Large intestine (tissue), 3 donors: ENCODE data around the gene METTL14. TPM values are rescaled to one million over a fixed set of nuclear protein-coding genes. Genes with fewer than 3 reads are reported as not detected.

Experiments
- DNase-seq, 2 donors: peaks; one replicate each; pipeline versions ENCODE4 v3.0.0 to v3.0.0-alpha.2; 2013
- H3K27ac ChIP-seq: one replicate; pipeline ENCODE4 v1.5.1; 2013; ENCODE audit warnings: low read length
- H3K27me3 ChIP-seq: 2 replicates; pipeline ENCODE4 v1.6.1; 2013; ENCODE audit warnings: low read length; ENCODE audit not compliant: control insufficient read depth, insufficient read depth
- H3K36me3 ChIP-seq: 2 replicates; pipeline ENCODE4 v1.6.1; 2013; ENCODE audit warnings: low read length; ENCODE audit not compliant: control insufficient read depth, insufficient read depth
- H3K4me1 ChIP-seq: one replicate; pipeline ENCODE4 v1.6.1; 2013; ENCODE audit warnings: low read length; ENCODE audit not compliant: control insufficient read depth, insufficient read depth
- H3K4me3 ChIP-seq: one replicate; pipeline ENCODE4 v1.5.1; 2013; ENCODE audit warnings: low read length
- H3K9me3 ChIP-seq: one replicate; pipeline ENCODE4 v1.6.1; 2013; ENCODE audit warnings: mild to moderate bottlenecking, low read depth, low read length, moderate library complexity; ENCODE audit not compliant: control insufficient read depth
- WGBS: methylation state at CpG from one replicate; pipeline ENCODE4 v1.1.5; 2013; ENCODE audit warnings: low lambda C conversion rate; ENCODE audit not compliant: insufficient coverage; 5-methylcytosine and 5-hydroxymethylcytosine counted together
- polyA plus RNA-seq: library from polyadenylated mRNA; unstranded; fragments of 120-200 nt; gene quantifications from one replicate; pipeline ENCODE4 v1.2.1, GENCODE V29; 2013

The METTL14 gene
- polyA plus RNA-seq, 1 donor = 43.4 TPM

DNA sequence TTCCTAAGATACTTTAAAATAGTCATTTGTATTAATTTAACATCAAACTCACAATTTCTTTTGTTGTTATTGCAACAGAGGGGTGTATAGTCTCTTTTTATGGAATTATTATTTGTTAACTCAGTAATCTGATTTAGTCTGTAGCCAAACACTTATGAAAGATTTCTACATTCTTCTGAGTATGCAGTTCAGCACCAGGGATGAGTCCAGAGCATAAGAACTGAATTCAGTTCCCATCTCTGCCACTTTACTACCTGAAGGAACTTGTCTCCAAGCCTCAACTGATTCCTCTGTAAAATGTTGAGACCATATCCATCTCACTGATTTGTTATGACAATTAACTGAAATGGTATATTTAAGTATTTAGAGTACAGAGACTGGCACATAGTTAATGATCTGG is 45.5 kb downstream of the METTL14 start:
- Histone ChIP-seq H3K36me3 (peaks cover 62% of the 10 kb centered on the region), H3K9me3 (no peaks in the 10 kb centered on the region), H3K4me3 (no peak overlapping the region), H3K27ac (no peak overlapping the region), H3K4me1 (no peaks in the 10 kb centered on the region), H3K27me3 (no peaks in the 10 kb centered on the region)
- no peak for DNase-seq

DNA sequence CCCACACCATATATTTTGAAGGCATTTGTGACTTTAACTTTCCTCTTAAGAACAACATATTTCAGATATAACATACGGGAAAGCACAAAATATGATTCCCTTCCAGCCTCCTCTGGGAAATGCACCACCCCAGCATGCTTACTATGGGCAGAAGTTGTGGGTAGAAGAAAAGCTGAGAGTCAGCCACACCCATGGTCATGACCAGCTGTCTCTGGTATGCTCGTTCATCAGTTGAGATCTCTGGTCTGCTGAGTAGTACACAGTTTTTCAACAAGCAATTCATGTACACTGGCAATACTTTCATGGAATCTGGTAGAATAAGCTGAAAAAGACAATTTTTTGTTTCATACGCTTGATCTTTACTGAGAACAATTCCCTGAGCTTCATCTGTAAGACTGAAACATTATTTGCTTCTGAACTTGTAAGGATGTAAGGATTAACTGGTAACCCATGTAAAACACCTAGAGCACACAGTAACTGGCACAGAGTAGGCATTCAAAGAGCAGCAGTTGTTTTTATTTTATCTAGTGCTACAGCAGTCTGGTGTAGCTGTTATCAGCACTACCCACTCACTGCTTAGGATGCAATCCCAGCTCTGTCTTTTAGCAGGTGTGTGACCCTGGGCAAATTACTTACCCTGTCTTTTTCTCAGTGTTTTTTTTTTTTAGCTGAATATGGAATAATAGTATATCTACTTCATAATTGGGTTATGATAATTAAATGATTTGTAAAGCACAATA is 47.6 kb downstream of the METTL14 start:
- Histone ChIP-seq H3K9me3 (no peaks in the 10 kb centered on the region), H3K36me3 (peaks cover 52% of the 10 kb centered on the region), H3K4me1 (no peaks in the 10 kb centered on the region), H3K27me3 (no peaks in the 10 kb centered on the region), H3K27ac (no peak overlapping the region), H3K4me3 (no peak overlapping the region)
- no peak for DNase-seq
- 100% methylated on average over 1 of the region's 3 CpGs for WGBS

DNA sequence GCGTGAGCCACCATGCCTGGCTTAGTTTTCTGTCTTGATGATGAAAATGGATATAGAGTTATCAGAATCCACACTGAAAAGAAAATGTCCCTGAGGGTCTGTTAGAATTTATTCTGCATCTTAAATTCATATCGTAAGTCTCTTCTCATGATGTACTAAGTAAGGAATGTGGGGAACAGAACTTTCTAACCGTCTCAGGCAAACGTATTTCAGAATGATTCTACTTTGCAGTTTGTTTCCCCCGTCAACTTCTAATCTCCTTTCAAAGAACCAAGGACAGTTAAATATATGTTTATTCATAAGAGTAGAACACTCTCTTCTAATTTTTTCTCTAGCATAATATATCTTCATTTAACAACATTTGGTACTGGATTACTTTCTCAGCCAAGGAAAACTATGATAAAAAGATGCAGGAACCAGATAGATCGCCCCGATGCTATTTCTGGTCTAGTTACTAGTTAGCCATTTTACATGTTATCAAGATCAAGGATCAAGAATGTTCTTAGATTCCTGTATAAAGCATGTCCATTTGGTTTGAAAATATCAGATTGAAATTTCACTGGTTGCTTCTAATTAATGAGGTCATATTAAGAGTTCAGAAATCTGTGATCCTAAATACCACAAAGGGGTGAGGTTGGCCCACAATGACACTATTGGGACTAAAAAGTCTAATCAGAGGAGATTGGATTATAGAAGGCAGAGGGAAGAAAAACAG is 49.5 kb downstream of the METTL14 start:
- H3K9me3 ChIP-seq = no peaks in the 10 kb centered on the region
- H3K4me3 ChIP-seq = no peak overlapping the region
- H3K36me3 ChIP-seq = peaks cover 58% of the 10 kb centered on the region
- DNase-seq = no peak
- WGBS = 50% methylated on average over 2 of the region's 7 CpGs
- no peaks in the 10 kb centered on the region for H3K27me3 ChIP-seq
- no peaks in the 10 kb centered on the region for H3K4me1 ChIP-seq
- no peak overlapping the region for H3K27ac ChIP-seq

DNA sequence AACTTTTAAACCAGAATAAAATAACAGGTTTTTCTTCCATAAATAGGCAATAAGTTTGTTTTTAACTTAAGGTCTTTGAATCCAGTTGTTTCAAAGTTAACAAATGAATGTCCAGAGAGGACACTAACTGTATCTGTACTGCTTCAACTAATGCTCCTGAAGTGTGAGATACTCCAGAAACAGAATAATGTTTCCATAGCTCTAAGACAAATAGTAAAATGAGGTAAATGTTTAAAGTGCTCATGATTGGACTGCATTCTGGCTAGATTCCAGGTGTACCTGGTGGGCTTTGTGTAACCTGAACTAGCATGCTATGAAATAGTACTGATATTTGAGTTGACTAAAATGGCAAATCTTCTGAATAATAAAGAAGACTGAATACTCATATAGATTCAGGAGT is 51.7 kb downstream of the METTL14 start:
- DNase-seq = no peak
- Histone ChIP-seq H3K27ac (no peak overlapping the region), H3K4me3 (no peak overlapping the region), H3K27me3 (no peaks in the 10 kb centered on the region), H3K4me1 (no peaks in the 10 kb centered on the region), H3K36me3 (peaks cover 57% of the 10 kb centered on the region), H3K9me3 (no peaks in the 10 kb centered on the region)

DNA sequence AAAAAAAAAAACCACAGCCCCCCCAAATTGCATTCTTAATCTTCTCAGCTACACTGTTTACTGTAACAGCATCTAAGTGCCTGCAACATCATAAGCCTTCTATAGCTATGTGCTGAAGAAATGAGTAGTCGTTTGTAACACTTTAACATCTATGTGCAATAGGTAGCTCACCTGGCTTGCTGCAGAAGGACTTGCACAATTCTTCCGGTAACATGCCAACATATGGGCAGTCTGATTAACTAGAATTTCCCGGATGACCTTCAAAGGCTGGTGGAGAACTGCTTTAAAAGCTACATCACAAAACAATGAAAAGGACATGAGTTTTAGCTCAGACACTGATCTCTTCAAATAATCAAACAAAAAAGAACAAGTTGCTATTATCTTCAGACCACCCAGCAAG is 52.9 kb downstream of the METTL14 start:
- no peak overlapping the region for H3K27ac ChIP-seq

DNA sequence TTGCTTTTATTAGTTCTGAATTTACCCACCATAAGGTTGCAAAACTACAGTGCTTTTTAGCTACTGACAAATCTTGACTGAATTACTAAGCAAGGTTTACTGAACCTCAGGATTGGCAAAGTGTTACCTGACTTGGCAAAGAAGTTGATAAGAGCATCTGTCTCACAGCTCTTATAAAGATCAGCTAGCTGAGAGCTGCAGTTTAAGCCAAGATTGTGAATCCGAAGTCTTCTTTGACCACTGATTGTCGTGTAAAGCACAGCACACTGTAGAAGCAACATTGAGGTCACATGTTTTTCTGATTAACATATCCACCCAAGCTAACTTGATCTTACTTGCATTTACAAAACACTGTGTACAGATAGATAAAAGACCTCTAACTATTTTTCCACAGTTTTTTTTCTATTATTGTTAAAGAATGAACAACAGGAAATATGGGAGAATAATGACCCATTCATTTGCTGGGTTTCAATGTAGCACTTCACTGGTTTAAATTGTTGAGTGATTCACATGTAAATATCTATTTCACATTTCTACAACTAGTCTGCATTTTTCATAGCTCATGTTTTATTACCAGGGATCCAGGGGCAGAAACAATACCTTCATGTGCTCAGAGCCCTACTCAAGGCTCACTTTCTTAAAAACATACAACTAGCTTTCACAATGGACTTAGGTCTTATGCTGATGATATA is 54.0 kb downstream of the METTL14 start:
- Histone ChIP-seq H3K36me3 (peaks cover 56% of the 10 kb centered on the region), H3K27ac (no peak overlapping the region), H3K4me3 (no peak overlapping the region), H3K4me1 (no peaks in the 10 kb centered on the region), H3K9me3 (no peaks in the 10 kb centered on the region), H3K27me3 (no peaks in the 10 kb centered on the region)
- no CpG with 5 or more reads among the region's 2 CpGs for WGBS
- DNase-seq = no peak

More for the DNA sequence above, 52.9 kb downstream of the METTL14 start:
- Histone ChIP-seq H3K36me3 (peaks cover 51% of the 10 kb centered on the region), H3K4me1 (no peaks in the 10 kb centered on the region), H3K27me3 (no peaks in the 10 kb centered on the region), H3K9me3 (no peaks in the 10 kb centered on the region), H3K4me3 (no peak overlapping the region)
- 100% methylated on average over 1 of the region's 3 CpGs for WGBS
- no peak for DNase-seq

DNA sequence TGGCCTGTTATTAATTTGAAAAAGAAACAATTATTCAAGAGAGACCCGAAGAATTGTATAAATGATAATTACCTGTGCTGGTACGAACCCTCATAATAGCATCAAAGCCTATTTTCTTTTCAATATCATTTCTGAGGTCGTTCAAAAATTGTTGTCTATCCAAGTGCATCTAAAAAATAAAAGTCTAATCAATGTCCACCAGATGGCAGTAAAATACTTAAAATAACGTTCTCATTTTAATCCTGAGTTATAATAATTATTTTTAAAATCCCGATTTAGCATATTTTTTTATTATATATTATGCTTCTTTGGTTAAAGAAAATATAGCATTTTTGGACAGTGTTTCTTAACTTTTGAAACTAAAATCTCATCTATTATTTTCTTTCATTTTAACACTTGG is 55.7 kb downstream of the METTL14 start:
- Histone ChIP-seq H3K9me3 (no peaks in the 10 kb centered on the region), H3K36me3 (peaks cover 63% of the 10 kb centered on the region), H3K4me1 (no peaks in the 10 kb centered on the region), H3K27me3 (no peaks in the 10 kb centered on the region), H3K27ac (no peak overlapping the region), H3K4me3 (no peak overlapping the region)
- WGBS = 67% methylated on average over 5 of the region's 5 CpGs
- DNase-seq = no peak

DNA sequence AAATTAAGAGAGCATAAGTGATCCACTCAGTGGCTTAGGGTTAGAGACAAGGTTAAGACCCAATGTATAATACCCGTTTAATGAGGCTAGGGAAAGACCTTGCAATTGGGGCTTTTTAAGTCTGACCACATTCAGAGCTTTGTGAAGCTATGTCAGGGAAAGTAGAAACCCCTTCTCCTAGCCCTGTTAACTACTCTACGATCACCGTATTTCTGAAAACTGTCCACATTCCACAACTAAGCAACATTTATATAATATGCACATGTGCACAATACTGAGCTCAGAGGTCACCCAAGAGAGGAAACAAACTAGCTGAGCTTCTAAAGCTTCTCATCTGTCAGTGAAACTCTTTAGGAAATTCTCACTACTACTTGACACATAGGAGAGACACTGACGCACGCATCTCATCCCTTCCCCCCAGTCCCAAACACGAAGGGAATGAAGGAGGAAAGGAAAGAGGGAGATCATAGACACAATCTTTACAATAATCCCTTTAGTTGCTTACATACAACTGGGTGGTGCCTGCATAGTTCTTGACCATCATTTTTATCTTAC is 56.2 kb downstream of the METTL14 start:
- WGBS = no CpG with 5 or more reads among the region's 6 CpGs
- H3K4me1 ChIP-seq = no peaks in the 10 kb centered on the region
- DNase-seq = no peak
- no peaks in the 10 kb centered on the region for H3K9me3 ChIP-seq
- H3K27ac ChIP-seq = no peak overlapping the region
- peaks cover 61% of the 10 kb centered on the region for H3K36me3 ChIP-seq
- no peaks in the 10 kb centered on the region for H3K27me3 ChIP-seq
- H3K4me3 ChIP-seq = no peak overlapping the region

DNA sequence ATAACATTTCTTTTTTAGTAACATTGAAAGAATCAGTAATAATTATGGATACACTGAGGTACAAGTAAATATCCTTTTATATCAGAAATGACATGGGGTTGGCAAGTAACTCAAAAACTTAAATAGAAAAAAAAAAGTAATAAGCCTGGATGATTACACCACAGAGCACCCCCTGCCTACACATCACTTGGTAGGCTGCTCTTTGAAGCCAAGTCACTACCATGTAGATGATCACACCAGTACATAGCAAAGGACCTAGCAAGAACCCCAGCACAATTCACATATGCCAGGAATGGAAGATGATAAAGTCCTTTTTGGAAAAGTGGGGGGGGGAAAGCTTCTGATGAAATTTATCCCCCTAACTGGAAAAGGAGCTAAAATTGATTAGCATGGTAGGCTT is 56.9 kb downstream of the METTL14 start:
- peaks cover 65% of the 10 kb centered on the region for H3K36me3 ChIP-seq
- no peak for DNase-seq
- H3K9me3 ChIP-seq = no peaks in the 10 kb centered on the region
- H3K27me3 ChIP-seq = no peaks in the 10 kb centered on the region
- H3K27ac ChIP-seq = no peak overlapping the region
- no peaks in the 10 kb centered on the region for H3K4me1 ChIP-seq
- no peak overlapping the region for H3K4me3 ChIP-seq

DNA sequence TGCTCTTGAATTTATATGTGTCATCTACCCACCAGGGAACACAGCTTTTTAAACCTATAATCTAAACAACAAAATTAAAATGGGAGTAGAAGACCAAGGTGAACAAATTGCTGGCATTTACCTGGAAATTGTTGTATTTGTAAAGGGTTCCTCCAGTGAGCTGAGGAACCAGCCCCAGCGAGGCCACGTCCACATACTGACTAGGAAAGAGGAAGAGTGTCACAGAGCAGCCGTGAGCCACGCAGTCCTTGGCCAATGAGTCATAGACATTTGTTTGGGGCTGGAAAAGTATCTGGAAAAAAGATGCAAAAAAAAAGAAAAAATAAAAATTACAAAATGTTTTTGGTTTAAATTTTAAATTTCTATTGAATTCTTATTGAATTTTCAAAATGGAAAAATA is 58.7 kb downstream of the METTL14 start:
- H3K4me1 ChIP-seq = no peaks in the 10 kb centered on the region
- no peak overlapping the region for H3K27ac ChIP-seq
- H3K27me3 ChIP-seq = no peaks in the 10 kb centered on the region
- H3K36me3 ChIP-seq = peaks cover 62% of the 10 kb centered on the region
- WGBS = no CpG with 5 or more reads among the region's 4 CpGs
- no peak overlapping the region for H3K4me3 ChIP-seq
- no peaks in the 10 kb centered on the region for H3K9me3 ChIP-seq
- no peak for DNase-seq
